SK-N-SH (cell line): ENCODE results near the gene UNC13D. TPM values are rescaled to one million over a fixed set of nuclear protein-coding genes. Genes with fewer than 3 reads are reported as not detected.

ENCODE experiments used
- CTCF ChIA-PET: fragments of 300-600, 350-600 bp; formaldehyde crosslinking; extraction: SDS; loops from one replicate; lab custom pipeline; 2021; lab: Yijun Ruan, JAX
- POLR2A ChIA-PET: fragments of 350-600 bp; sonication (Branson Sonifier 250); formaldehyde crosslinking; extraction: SDS; loops from one replicate; lab custom pipeline; 2020; ENCODE audit warnings: antibody characterized with exemption, inconsistent platforms; lab: Yijun Ruan, JAX
- DNase-seq: peaks from one replicate; pipeline ENCODE4 v3.0.0; 2012
- H2AFZ ChIP-seq: fragments of 200-600 bp; sonication (generic); 2 replicates; pipeline ENCODE4 v1.8.1; 2016; ENCODE audit warnings: antibody characterized with exemption, mild to moderate bottlenecking, low read depth
- H3F3A ChIP-seq: fragments of 200-600 bp; sonication (generic); replicated peaks from 2 replicates; pipeline ENCODE3; 2016; ENCODE audit warnings: antibody characterized with exemption, mild to moderate bottlenecking; ENCODE audit not compliant: insufficient read depth
- H3K27ac ChIP-seq, 2 experiments: fragments of 200-500 bp in 1 of 2; fragments of 200-600 bp in 1 of 2; sonication (Bioruptor generic) in 1 of 2; sonication (generic), shearing (Covaris generic) in 1 of 2; 2 replicates each; pipeline versions ENCODE4 v1.5.1 to v1.6.1; 2014 to 2016; ENCODE audit warnings: low read depth in 2 of 2, inconsistent platforms in 1 of 2, low read length in 1 of 2, mild to moderate bottlenecking in 1 of 2, mixed read lengths in 1 of 2
- H3K27me3 ChIP-seq: fragments of 200-600 bp; sonication (generic), shearing (Covaris generic); 2 replicates; pipeline ENCODE4 v1.6.1; 2016; ENCODE audit warnings: mixed run types; ENCODE audit not compliant: insufficient read depth
- H3K36me3 ChIP-seq, 2 experiments: fragments of 200-500 bp in 1 of 2; fragments of 200-600 bp in 1 of 2; sonication (Bioruptor generic) in 1 of 2; sonication (generic) in 1 of 2; replicated peaks in 1 of 2; 2 replicates each; pipeline versions ENCODE3 to v1.5.1; 2014 to 2016; ENCODE audit warnings: low read length in 1 of 2, mild to moderate bottlenecking in 1 of 2; ENCODE audit not compliant: insufficient read depth in 2 of 2, control insufficient read depth in 1 of 2
- H3K4me1 ChIP-seq, 2 experiments: fragments of 200-500 bp in 1 of 2; fragments of 200-600 bp in 1 of 2; sonication (Bioruptor generic) in 1 of 2; sonication (generic), shearing (Covaris generic) in 1 of 2; 2 replicates each; pipeline versions ENCODE4 v1.5.1 to v1.6.1; 2014 to 2016; ENCODE audit warnings: low read depth in 1 of 2, low read length in 1 of 2, mixed run types in 1 of 2; ENCODE audit not compliant: insufficient read depth in 2 of 2, control insufficient read depth in 1 of 2
- H3K4me2 ChIP-seq: fragments of 200-600 bp; sonication (generic), shearing (Covaris generic); 2 replicates; pipeline ENCODE4 v1.6.1; 2017; ENCODE audit warnings: mixed run types
- H3K4me3 ChIP-seq, 2 experiments: fragments of 200-500 bp in 1 of 2; fragments of 200-600 bp in 1 of 2; sonication (Bioruptor generic) in 1 of 2; sonication (generic), shearing (Covaris generic) in 1 of 2; 2 replicates each; pipeline versions ENCODE4 v1.5.1 to v1.8.1; 2014 to 2016; ENCODE audit warnings: low read depth in 2 of 2, inconsistent platforms in 1 of 2, low read length in 1 of 2, mild to moderate bottlenecking in 1 of 2, mixed read lengths in 1 of 2, moderate library complexity in 1 of 2
- H3K79me2 ChIP-seq: fragments of 200-600 bp; sonication (generic); 2 replicates; pipeline ENCODE4 v1.8.1; 2017; ENCODE audit warnings: mild to moderate bottlenecking; ENCODE audit not compliant: insufficient read depth
- H3K9ac ChIP-seq: fragments of 200-600 bp; sonication (generic); 2 replicates; pipeline ENCODE4 v1.6.1; 2017; ENCODE audit warnings: mixed run types
- H3K9me2 ChIP-seq: fragments of 200-600 bp; sonication (generic); 2 replicates; pipeline ENCODE4 v1.6.1; 2017; ENCODE audit warnings: mixed run types
- H3K9me3 ChIP-seq: fragments of 200-600 bp; sonication (generic); 2 replicates; pipeline ENCODE4 v1.6.1; 2017; ENCODE audit warnings: mixed run types, mild to moderate bottlenecking, moderate library complexity
- H4K20me1 ChIP-seq: fragments of 200-600 bp; sonication (generic); 2 replicates; pipeline ENCODE4 v1.6.1; 2017; ENCODE audit warnings: mild to moderate bottlenecking, mixed run types; ENCODE audit not compliant: insufficient read depth
- CTCF ChIP-seq: fragments of 200-600 bp; sonication (generic); IDR thresholded peaks from 2 replicates; pipeline ENCODE4 v1.6.1; 2017; ENCODE audit warnings: antibody characterized with exemption, mild to moderate bottlenecking, moderate library complexity
- ELF1 ChIP-seq: IDR thresholded peaks from 2 replicates; pipeline ENCODE4 v1.4.0; 2012
- EP300 ChIP-seq, 2 experiments: IDR thresholded peaks; 2 replicates each; pipeline versions ENCODE4 v1.4.0 to v1.6.1; 2012; ENCODE audit warnings: borderline replicate concordance in 1 of 2, low read depth in 1 of 2, low read length in 1 of 2
- FOXJ3 ChIP-seq: sonication (generic); formaldehyde crosslinking; IDR thresholded peaks from 2 replicates; pipeline ENCODE4 v1.5.1; 2020; ENCODE audit warnings: mild to moderate bottlenecking, missing genetic modification reagents
- GATA2 ChIP-seq: sonication (generic); formaldehyde crosslinking; IDR thresholded peaks from 2 replicates; pipeline ENCODE4 v1.5.0; 2020; ENCODE audit warnings: mild to moderate bottlenecking, missing genetic modification reagents
- JUND ChIP-seq: IDR thresholded peaks from 2 replicates; pipeline ENCODE4 v1.4.0; 2012
- MAX ChIP-seq: IDR thresholded peaks from 2 replicates; pipeline ENCODE4 v1.4.0; 2012; ENCODE audit warnings: low read depth
- MXI1 ChIP-seq: IDR thresholded peaks from 2 replicates; pipeline ENCODE4 v1.6.1; 2012; ENCODE audit warnings: mild to moderate bottlenecking, low read depth, low read length, improper control_type of control experiment
- NFIC ChIP-seq: IDR thresholded peaks from 2 replicates; pipeline ENCODE4 v1.4.0; 2012; ENCODE audit warnings: borderline replicate concordance
- PBX3 ChIP-seq: IDR thresholded peaks from 2 replicates; pipeline ENCODE4; 2012
- RAD21 ChIP-seq: IDR thresholded peaks from 2 replicates; pipeline ENCODE4 v1.6.1; 2012; ENCODE audit warnings: mild to moderate bottlenecking, low read length
- RCOR1 ChIP-seq: fragments of 150-350 bp; IDR thresholded peaks from 2 replicates; pipeline ENCODE4 v1.6.1; 2017; ENCODE audit warnings: antibody characterized with exemption, low read length
- REST ChIP-seq: IDR thresholded peaks from 2 replicates; pipeline ENCODE4 v1.6.1; 2012; ENCODE audit warnings: mild to moderate bottlenecking, low read depth, low read length, moderate library complexity
- RFX5 ChIP-seq: IDR thresholded peaks from 2 replicates; pipeline ENCODE4 v1.6.1; 2012; ENCODE audit warnings: mild to moderate bottlenecking, improper control_type of control experiment, low read length
- RXRA ChIP-seq: IDR thresholded peaks from 2 replicates; pipeline ENCODE4 v1.4.0; 2012; ENCODE audit warnings: low read depth, mild to moderate bottlenecking, borderline replicate concordance
- SIN3A ChIP-seq: IDR thresholded peaks from 2 replicates; pipeline ENCODE4 v1.6.1; 2012; ENCODE audit warnings: low read depth, mild to moderate bottlenecking, low read length, moderate library complexity, borderline replicate concordance
- TAF1 ChIP-seq: IDR thresholded peaks from 2 replicates; pipeline ENCODE4 v1.6.1; 2012; ENCODE audit warnings: low read depth, mild to moderate bottlenecking, low read length, moderate library complexity, borderline replicate concordance
- TCF12 ChIP-seq: IDR thresholded peaks from 2 replicates; pipeline ENCODE4 v1.4.0; 2012
- TEAD4 ChIP-seq: IDR thresholded peaks from 2 replicates; pipeline ENCODE4 v1.4.0; 2012; ENCODE audit warnings: mild to moderate bottlenecking, borderline replicate concordance; ENCODE audit not compliant: insufficient read depth
- YY1 ChIP-seq: IDR thresholded peaks from 2 replicates; pipeline ENCODE4 v1.4.0; 2012; ENCODE audit warnings: low read depth, mild to moderate bottlenecking
- WGBS: methylation state at CpG from one replicate; pipeline ENCODE4 v1.1.6; 2017; ENCODE audit warnings: low lambda C conversion rate; 5-methylcytosine and 5-hydroxymethylcytosine counted together
- polyA plus RNA-seq, 3 experiments: library from polyadenylated mRNA; depleted of rRNA; stranded (reverse); fragments of >200 nt; gene quantifications; 2 replicates each; pipeline ENCODE4 v1.2.3, GENCODE V29; 2012

Gene UNC13D
- polyA plus RNA-seq, 1 of the 3 experiments (the other 2 are of a cell fraction) = 0.99 TPM

GRCh38 chr17:75817571-75817970, 26.6 kb downstream of the UNC13D start:
- TF ChIP-seq TCF12 (no peak), RCOR1 (no peak), PBX3 (no peak), GATA2 (CRISPR knock-in tag) (no peak), SIN3A (no peak), MAX (no peak), MXI1 (no peak), CTCF (no peak), YY1 (no peak), REST (no peak), ELF1 (no peak), EP300 (IDR thresholded peaks at IDR 0.05; ENCODE audit: borderline replicate concordance in 1 of 2, low read depth in 1 of 2, low read length in 1 of 2) (no peak), FOXJ3 (CRISPR knock-in tag) (no peak), RAD21 (no peak), RFX5 (no peak), NFIC (no peak), TAF1 (no peak), TEAD4 (no peak), RXRA (no peak), JUND (no peak)
- Histone ChIP-seq H2AFZ (no peak overlapping the region), H3K27me3 (no peaks in the 10 kb centered on the region), H3K79me2 (no peaks in the 10 kb centered on the region), H3K27ac (no peak overlapping the region), H3K4me2 (no peak overlapping the region), H3K4me1 (peaks cover 10 to 17% of the 10 kb centered on the region in 2 experiments; a peak in 3 of 4 replicates), H3K4me3 (no peak overlapping the region), H3K36me3 (peaks cover 24 to 69% of the 10 kb centered on the region in 2 experiments), H3K9ac (no peak overlapping the region), H3K9me2 (no peaks in the 10 kb centered on the region), H4K20me1 (no peaks in the 10 kb centered on the region), H3F3A (peaks cover 9% of the 10 kb centered on the region), H3K9me3 (no peaks in the 10 kb centered on the region)
- ChIA-PET CTCF (interaction anchor here (0.9 to 7.6 kb wide), 8 partner anchors 11 to 70 kb away, joined by 3 to 90 read pairs (median 5); no protein-coding TSS in a partner anchor), POLR2A (no interaction called here)
- 93% methylated on average over 6 of the region's 6 CpGs for WGBS
- DNase-seq = no peak
